NCI-H2196 treated with DMSO at 0.1 percent for 48 hours (cell line): ENCODE data around the gene GRID2.
"Not testable (repeated sequence)": the region's sequence is repeated elsewhere in the genome, so short reads cannot be mapped to it uniquely, and the experiment has no call there.

Experiments
- DNase-seq: peaks from one replicate; lab custom pipeline; 2025; ENCODE audit not compliant: unreplicated experiment; lab: John Stamatoyannopoulos, UW

Gene GRID2

GRCh38 chr4:92305148-92305877 is 1.5 kb downstream of the GRID2 start:
- no peak for DNase-seq

GRCh38 chr4:92305878-92306520 is 2.2 kb downstream of the GRID2 start:
- no peak for DNase-seq

- no peak for DNase-seq
These were observed 3.4 kb downstream of the GRID2 start for GRCh38 chr4:92307181-92307580.

GRCh38 chr4:92307866-92308265 is 4.1 kb downstream of the GRID2 start:
- no peak for DNase-seq

- DNase-seq = no peak
These were observed 13.3 kb downstream of the GRID2 start for GRCh38 chr4:92317047-92317446.

GRCh38 chr4:92328095-92328494 is 24.3 kb downstream of the GRID2 start:
- DNase-seq = no peak

GRCh38 chr4:92333016-92333415 is 29.2 kb downstream of the GRID2 start:
- DNase-seq = no peak

- DNase-seq = no peak
These were observed 31.1 kb downstream of the GRID2 start for GRCh38 chr4:92334716-92335350.

- DNase-seq = no peak
These were observed 35.9 kb downstream of the GRID2 start for GRCh38 chr4:92339676-92340075.

- DNase-seq = no peak
These were observed 40.5 kb downstream of the GRID2 start for GRCh38 chr4:92344216-92344615.

GRCh38 chr4:92346289-92346688 is 42.5 kb downstream of the GRID2 start:
- DNase-seq = no peak

- no peak for DNase-seq
These were observed 54.2 kb downstream of the GRID2 start for GRCh38 chr4:92357966-92358365.

- DNase-seq = no peak
These were observed 55.7 kb downstream of the GRID2 start for GRCh38 chr4:92359491-92359890.

GRCh38 chr4:92362028-92362427 is 58.3 kb downstream of the GRID2 start:
- DNase-seq = no peak

GRCh38 chr4:92368653-92369052 is 64.9 kb downstream of the GRID2 start:
- DNase-seq = no peak

- no peak for DNase-seq
These were observed 77.8 kb downstream of the GRID2 start for GRCh38 chr4:92381616-92382015.

- DNase-seq = no peak
These were observed 78.4 kb downstream of the GRID2 start for GRCh38 chr4:92382128-92382527.

GRCh38 chr4:92387459-92388069 is 83.8 kb downstream of the GRID2 start:
- DNase-seq = no peak

- no peak for DNase-seq
These were observed 95.3 kb downstream of the GRID2 start for GRCh38 chr4:92399032-92399431.

- not testable (repeated sequence) for DNase-seq
These were observed 99.8 kb downstream of the GRID2 start for GRCh38 chr4:92403525-92403924.

- no peak for DNase-seq
These were observed 102.7 kb downstream of the GRID2 start for GRCh38 chr4:92406488-92406887.

- no peak for DNase-seq
These were observed 118.2 kb downstream of the GRID2 start for GRCh38 chr4:92421920-92422319.
